Smooth muscle cell (in vitro differentiated cells): Measurements from ENCODE around the gene FAM118B. TPM values are rescaled to one million over a fixed set of nuclear protein-coding genes. Genes with fewer than 3 reads are reported as not detected.
A peak's percentile ranks its signal among the peaks of the same experiment; 100 is the strongest.

Source experiments
- DNase-seq: peaks from one replicate; lab custom pipeline; 2025; ENCODE audit not compliant: unreplicated experiment; lab: John Stamatoyannopoulos, UW
- H2AFZ ChIP-seq: fragments of 200-600 bp; sonication (generic); 2 replicates; pipeline ENCODE4 v1.6.0; 2016; ENCODE audit warnings: antibody characterized with exemption, low read depth, mild to moderate bottlenecking
- H3F3A ChIP-seq: fragments of 200-600 bp; sonication (generic); 2 replicates; pipeline ENCODE4 v1.6.0; 2017; ENCODE audit warnings: antibody characterized with exemption, low read depth
- H3K27ac ChIP-seq: fragments of 200-600 bp; sonication (generic); 2 replicates; pipeline ENCODE4 v1.5.1; 2016; ENCODE audit warnings: low read depth, mild to moderate bottlenecking
- H3K27me3 ChIP-seq: fragments of 200-600 bp; sonication (generic); 2 replicates; pipeline ENCODE4 v1.6.1; 2016; ENCODE audit warnings: low read depth, mild to moderate bottlenecking
- H3K36me3 ChIP-seq: fragments of 200-600 bp; sonication (generic); 2 replicates; pipeline ENCODE4 v1.5.1; 2016; ENCODE audit warnings: low read depth
- H3K4me1 ChIP-seq: fragments of 200-600 bp; sonication (generic); 2 replicates; pipeline ENCODE4 v1.5.1; 2016; ENCODE audit warnings: low read depth
- H3K4me2 ChIP-seq: fragments of 200-600 bp; sonication (generic); 2 replicates; pipeline ENCODE4 v1.6.0; 2016; ENCODE audit warnings: mild to moderate bottlenecking
- H3K4me3 ChIP-seq: fragments of 200-600 bp; sonication (generic); 2 replicates; pipeline ENCODE4 v1.5.1; 2016; ENCODE audit warnings: mild to moderate bottlenecking
- H3K79me2 ChIP-seq: fragments of 200-600 bp; sonication (generic); 2 replicates; pipeline ENCODE4 v1.6.0; 2016; ENCODE audit warnings: low read depth, mild to moderate bottlenecking
- H3K9ac ChIP-seq: fragments of 200-600 bp; sonication (generic); 2 replicates; pipeline ENCODE4 v1.6.0; 2016; ENCODE audit warnings: low read depth
- H3K9me3 ChIP-seq: fragments of 200-600 bp; sonication (generic); replicated peaks from 2 replicates; pipeline ENCODE4 v1.5.1; 2016; ENCODE audit warnings: low read depth
- H4K20me1 ChIP-seq: fragments of 200-600 bp; sonication (generic); 2 replicates; pipeline ENCODE4 v1.6.0; 2016; ENCODE audit warnings: low read depth
- CTCF ChIP-seq: fragments of 200-600 bp; sonication (generic); IDR thresholded peaks from 2 replicates; pipeline ENCODE4 v1.5.1; 2017; ENCODE audit warnings: borderline replicate concordance, mild to moderate bottlenecking, antibody characterized with exemption; ENCODE audit not compliant: insufficient read depth, poor library complexity, severe bottlenecking
- WGBS: methylation state at CpG from one replicate; pipeline ENCODE4 v1.1.7; 2016; ENCODE audit warnings: low lambda C conversion rate; 5-methylcytosine and 5-hydroxymethylcytosine counted together
- polyA plus RNA-seq: library from polyadenylated mRNA; unstranded; fragments of >200 nt; fragmentation: Nextera tagmentation; extraction: Ambion mirVana; gene quantifications from 2 replicates; pipeline ENCODE4 v1.2.1, GENCODE V29; 2016
- total RNA-seq: library from RNA; depleted of rRNA; stranded (reverse); fragments of >200 nt; gene quantifications from 2 replicates; pipeline ENCODE4 v1.2.3, GENCODE V29; 2014

The FAM118B gene
- total and polyA plus RNA-seq, 2 experiments from 2014 or later, result 14.3 to 26.1 TPM

- Histone ChIP-seq H4K20me1 (peaks cover 7% of the 10 kb centered on the region), H3K79me2 (no peaks in the 10 kb centered on the region), H3K4me3 (no peak overlapping the region), H3F3A (peaks cover 10% of the 10 kb centered on the region), H3K27me3 (no peaks in the 10 kb centered on the region), H3K4me1 (no peaks in the 10 kb centered on the region), H3K9ac (no peak overlapping the region), H2AFZ (no peak overlapping the region), H3K9me3 (no peaks in the 10 kb centered on the region), H3K27ac (no peak overlapping the region), H3K4me2 (no peak overlapping the region), H3K36me3 (no peaks in the 10 kb centered on the region)
- no peak for DNase-seq
- no peak for TF ChIP-seq CTCF
- WGBS, result 98% methylated on average over 4 of the region's 4 CpGs
Observed at GRCh38 chr11:126256216-126256615, 44.6 kb downstream of the FAM118B start.

- Histone ChIP-seq H4K20me1 (peaks cover 7% of the 10 kb centered on the region), H3F3A (peaks cover 10% of the 10 kb centered on the region), H3K27me3 (no peaks in the 10 kb centered on the region), H3K27ac (peak overlapping the region; percentile 7), H3K4me2 (no peak overlapping the region), H3K9me3 (no peaks in the 10 kb centered on the region), H3K9ac (no peak overlapping the region), H3K4me1 (no peaks in the 10 kb centered on the region), H3K36me3 (peaks cover 3% of the 10 kb centered on the region), H3K79me2 (no peaks in the 10 kb centered on the region), H3K4me3 (no peak overlapping the region), H2AFZ (no peak overlapping the region)
- 99% methylated on average over 2 of the region's 2 CpGs for WGBS
- DNase-seq, result no peak
- no peak for TF ChIP-seq CTCF
Observed at GRCh38 chr11:126257144-126257543, 45.6 kb downstream of the FAM118B start.

GRCh38 chr11:126257764-126258163 lies 46.2 kb downstream of the FAM118B start:
- H3K4me2 ChIP-seq, result no peak overlapping the region
- WGBS, result 58% methylated on average over 2 of the region's 2 CpGs
- DNase-seq, result no peak

More at GRCh38 chr11:126257764-126258163, 46.2 kb downstream of the FAM118B start:
- no peak overlapping the region for H3K4me3 ChIP-seq
- H3K9me3 ChIP-seq, result no peaks in the 10 kb centered on the region
- no peaks in the 10 kb centered on the region for H3K79me2 ChIP-seq
- H3F3A ChIP-seq, result peaks cover 10% of the 10 kb centered on the region
- peak overlapping the region; percentile 7 for H3K27ac ChIP-seq
- peaks cover 7% of the 10 kb centered on the region for H4K20me1 ChIP-seq
- H2AFZ ChIP-seq, result no peak overlapping the region
- H3K4me1 ChIP-seq, result no peaks in the 10 kb centered on the region
- H3K9ac ChIP-seq, result no peak overlapping the region
- peaks cover 9% of the 10 kb centered on the region for H3K36me3 ChIP-seq
- no peak for TF ChIP-seq CTCF
- no peaks in the 10 kb centered on the region for H3K27me3 ChIP-seq
